MCF 10A (cell line): ENCODE measurements around the gene RGS14. TPM values are rescaled to one million over a fixed set of nuclear protein-coding genes. Genes with fewer than 3 reads are reported as not detected.
"Not testable (repeated sequence)": the region's sequence is repeated elsewhere in the genome, so short reads cannot be mapped to it uniquely, and the experiment has no call there.

Experiments used
- BruUV-seq: library from RNA; stranded (reverse); fragments of 400-500 nt; replicated peaks from 2 replicates; lab custom pipeline; 2021; lab: Mats Ljungman, UMichigan
- CTCF ChIA-PET: fragments of 300-600 bp; sonication (Branson Sonifier 250); formaldehyde crosslinking; extraction: SDS; loops from one replicate; lab custom pipeline; 2021; ENCODE audit warnings: antibody characterized with exemption, inconsistent platforms; lab: Yijun Ruan, JAX
- POLR2A ChIA-PET: fragments of 300-600, 350-650 bp; sonication (Branson Sonifier 250); formaldehyde crosslinking; extraction: SDS; loops from one replicate; lab custom pipeline; 2020; ENCODE audit warnings: antibody characterized with exemption, inconsistent platforms; lab: Yijun Ruan, JAX
- DNase-seq: peaks from one replicate; pipeline ENCODE4 v3.0.0-alpha.2; 2018; ENCODE audit not compliant: unreplicated experiment
- H3K27ac Mint-ChIP-seq: one replicate; pipeline ENCODE4 v1.8.0; 2022; ENCODE audit warnings: mild to moderate bottlenecking, low read depth, mixed read lengths; ENCODE audit not compliant: unreplicated experiment
- H3K27me3 Mint-ChIP-seq: one replicate; pipeline ENCODE4 v1.8.0; 2022; ENCODE audit warnings: mixed read lengths; ENCODE audit not compliant: insufficient read depth, unreplicated experiment
- H3K36me3 Mint-ChIP-seq: one replicate; pipeline ENCODE4 v1.8.0; 2022; ENCODE audit warnings: mild to moderate bottlenecking, moderate library complexity, mixed read lengths; ENCODE audit not compliant: insufficient read depth, unreplicated experiment
- H3K4me1 Mint-ChIP-seq: one replicate; pipeline ENCODE4 v1.8.0; 2022; ENCODE audit warnings: mixed read lengths; ENCODE audit not compliant: insufficient read depth, unreplicated experiment
- H3K4me3 Mint-ChIP-seq: one replicate; pipeline ENCODE4 v1.8.0; 2022; ENCODE audit warnings: mild to moderate bottlenecking, moderate library complexity, mixed read lengths; ENCODE audit not compliant: unreplicated experiment
- H3K9me3 Mint-ChIP-seq: one replicate; pipeline ENCODE4 v1.8.0; 2022; ENCODE audit warnings: mixed read lengths; ENCODE audit not compliant: unreplicated experiment
- CTCF ChIP-seq: fragments of 200-600 bp; IDR thresholded peaks from one replicate; pipeline ENCODE4 v1.8.0; 2022; ENCODE audit warnings: antibody characterized with exemption, mild to moderate bottlenecking; ENCODE audit not compliant: unreplicated experiment
- intact Hi-C: fragments of 100-400 bp; cut with micrococcal nuclease; formaldehyde crosslinking; loops from 2 replicates; pipeline ENCODE4 v1.14.1; 2022
- total RNA-seq: library from RNA; stranded (reverse); gene quantifications from 2 replicates; pipeline ENCODE4 v1.2.3, GENCODE V29; 2022

Gene RGS14
- total RNA-seq, 1 experiment from 2014 or later, result 7.8 TPM

- no peaks in the 10 kb centered on the region for H3K27me3 Mint-ChIP-seq
- H3K4me3 Mint-ChIP-seq, result no peak overlapping the region
- ChIA-PET CTCF (interaction anchor here (0.6 to 7.0 kb wide), 14 partner anchors 17 to 358 kb away, joined by 3 to 107 read pairs (median 4); partner anchors contain the start of gene LMAN2), POLR2A (interaction anchor here (1.8 to 5.9 kb wide), 3 partner anchors 16 to 30 kb away, joined by 7 to 59 read pairs (median 58); partner anchors contain the start of gene LMAN2)
- H3K9me3 Mint-ChIP-seq, result no peaks in the 10 kb centered on the region
- H3K27ac Mint-ChIP-seq, result no peak overlapping the region
- intact Hi-C loops, result no loop called here
- peaks cover 24% of the 10 kb centered on the region for H3K4me1 Mint-ChIP-seq
- no peaks in the 10 kb centered on the region for H3K36me3 Mint-ChIP-seq
- no peak for DNase-seq
- no peak for TF ChIP-seq CTCF
- no TSS peak for BruUV-seq
These were observed 15.2 kb downstream of the RGS14 start for GRCh38 chr5:177372910-177373309.

GRCh38 chr5:177373806-177374205, 16.1 kb downstream of the RGS14 start:
- Mint-ChIP-seq H3K36me3 (no peaks in the 10 kb centered on the region), H3K4me3 (no peak overlapping the region), H3K4me1 (peaks cover 23% of the 10 kb centered on the region), H3K27ac (no peak overlapping the region), H3K27me3 (no peaks in the 10 kb centered on the region), H3K9me3 (no peaks in the 10 kb centered on the region)
- ChIA-PET POLR2A (interaction anchor here (0.6 to 5.9 kb wide), 5 partner anchors 13 to 89 kb away, joined by 3 to 59 read pairs (median 4); partner anchors contain the start of genes LMAN2 and RGS14), CTCF (interaction anchor here (0.6 to 7.0 kb wide), 6 partner anchors 16 to 260 kb away, joined by 3 to 107 read pairs (median 6); no protein-coding TSS in a partner anchor)
- no peak for TF ChIP-seq CTCF
- DNase-seq, result no peak
- intact Hi-C loops, result no loop called here
- BruUV-seq, result no TSS peak

GRCh38 chr5:177374211-177374610, 16.5 kb downstream of the RGS14 start:
- H3K27me3 Mint-ChIP-seq, result no peaks in the 10 kb centered on the region
- no peak for TF ChIP-seq CTCF
- ChIA-PET CTCF (interaction anchor here (0.7 to 7.0 kb wide), 6 partner anchors 15 to 261 kb away, joined by 3 to 107 read pairs (median 6); no protein-coding TSS in a partner anchor), POLR2A (interaction anchor here (0.6 to 4.6 kb wide), 3 partner anchors 15 to 89 kb away, joined by 4 to 59 read pairs (median 4); partner anchors contain the start of gene RGS14)
- no peak overlapping the region for H3K27ac Mint-ChIP-seq
- no peak overlapping the region for H3K4me3 Mint-ChIP-seq
- no peaks in the 10 kb centered on the region for H3K9me3 Mint-ChIP-seq
- H3K36me3 Mint-ChIP-seq, result no peaks in the 10 kb centered on the region
- DNase-seq, result no peak
- BruUV-seq, result no TSS peak
- H3K4me1 Mint-ChIP-seq, result peaks cover 21% of the 10 kb centered on the region
- intact Hi-C loops, result no loop called here

- peaks cover 30% of the 10 kb centered on the region for H3K4me1 Mint-ChIP-seq
- H3K9me3 Mint-ChIP-seq, intact Hi-C loops, H3K36me3 Mint-ChIP-seq, H3K27ac Mint-ChIP-seq, H3K27me3 Mint-ChIP-seq, BruUV-seq, H3K4me3 Mint-ChIP-seq, DNase-seq: not testable (repeated sequence)
- ChIA-PET CTCF (interaction anchor here (0.9 to 7.0 kb wide), 3 partner anchors 15 to 126 kb away, joined by 3 to 87 read pairs (median 61); no protein-coding TSS in a partner anchor), POLR2A (interaction anchor here (1.0 kb wide), 1 partner anchor 9 kb away, joined by 4 read pairs; the partner anchor contains the start of gene SLC34A1)
These were observed 17.8 kb downstream of the RGS14 start for GRCh38 chr5:177375516-177375915.
